HG03045 (cell line): ENCODE data around the gene KEL.

ENCODE experiments used
- ATAC-seq: cut with Tn5 transposase; IDR thresholded peaks from one replicate; pipeline ENCODE4 v1.9.1; 2021; ENCODE audit warnings: mild to moderate bottlenecking, moderate library complexity; ENCODE audit not compliant: unreplicated experiment

KEL gene

DNA sequence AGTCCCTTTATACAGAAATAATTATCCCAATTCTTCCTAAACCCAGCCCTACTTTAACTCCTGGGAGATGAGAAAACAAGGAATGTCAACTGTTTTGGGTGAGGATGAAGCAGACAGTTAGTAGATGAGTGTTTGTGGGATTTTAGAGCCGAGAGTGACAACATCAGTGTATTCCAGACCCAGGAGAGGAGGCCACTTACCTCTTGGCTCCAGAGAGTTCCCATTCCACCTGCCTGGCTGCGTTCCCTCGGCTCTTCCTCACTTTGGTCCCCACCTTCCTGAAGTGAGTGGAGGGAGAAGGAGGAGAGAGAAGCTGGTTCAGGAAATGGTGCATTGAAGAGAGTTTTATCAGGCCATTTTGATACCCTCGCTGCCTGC lies 579 bp downstream of the KEL start:
- ATAC-seq = no peak

DNA sequence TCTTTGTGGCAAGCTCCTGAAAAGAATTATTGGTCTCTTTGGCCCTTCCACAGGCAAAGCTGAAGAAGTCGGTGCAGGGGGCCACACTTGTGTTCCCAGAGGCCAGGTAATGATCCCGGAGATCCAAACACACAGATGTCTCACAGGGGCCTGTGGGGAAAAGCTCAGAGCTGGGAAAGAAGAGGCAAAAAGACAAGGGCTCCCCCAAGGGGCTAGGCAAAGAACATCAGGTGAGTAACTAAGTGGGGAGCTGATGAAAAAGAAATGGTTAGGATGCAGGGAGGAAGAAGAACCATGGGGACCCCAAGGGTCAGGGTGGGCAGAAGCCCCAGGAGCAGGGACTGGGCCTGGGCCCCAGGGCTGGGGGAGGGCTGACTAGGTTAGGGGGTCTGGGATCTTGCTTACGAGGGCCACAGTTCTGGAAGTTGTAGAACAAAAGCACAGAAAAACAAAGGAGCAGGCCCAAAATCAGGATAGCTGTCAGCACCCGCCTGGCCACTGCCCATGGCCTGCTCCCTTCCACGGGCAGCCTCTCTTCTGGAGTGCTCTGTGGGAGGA lies 1.1 kb downstream of the KEL start:
- no peak for ATAC-seq

DNA sequence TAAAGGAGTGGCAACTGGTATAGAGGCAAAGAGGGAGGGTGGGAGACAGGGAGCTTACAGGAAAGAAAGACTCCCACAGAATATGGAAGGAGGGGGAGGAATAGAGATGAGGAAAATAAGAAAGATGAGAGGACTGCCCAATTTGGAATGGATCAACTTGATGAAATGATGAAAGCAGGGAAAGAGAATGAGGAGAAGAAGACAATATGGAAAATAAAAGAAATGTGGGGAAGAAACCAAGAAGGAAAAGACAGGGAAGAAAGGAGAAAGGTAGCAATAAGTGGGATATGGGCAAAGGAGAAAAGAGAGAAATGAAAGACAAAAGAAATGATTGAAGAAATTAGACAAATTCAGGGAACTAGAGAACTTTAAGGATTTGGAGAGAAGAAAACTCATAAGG lies 3.0 kb downstream of the KEL start:
- no peak for ATAC-seq

DNA sequence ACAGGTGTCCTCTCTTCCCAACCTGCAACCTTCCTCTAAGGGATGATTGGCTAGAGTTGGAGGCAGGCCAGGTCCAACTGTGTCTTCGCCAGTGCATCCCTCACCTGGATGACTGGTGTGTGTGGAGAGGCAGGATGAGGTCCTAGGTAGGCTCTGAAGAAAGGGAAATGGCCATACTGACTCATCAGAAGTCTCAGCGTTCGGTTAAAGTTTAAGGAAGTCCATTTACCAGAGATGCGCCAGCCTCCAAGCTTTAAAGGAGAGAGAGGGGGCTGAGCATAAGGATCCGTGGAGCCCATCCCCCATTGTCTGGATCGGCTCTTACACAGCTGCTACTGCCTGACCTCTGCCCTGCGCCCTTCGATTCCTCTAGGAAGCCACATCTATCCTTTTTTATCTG lies 4.4 kb downstream of the KEL start:
- no peak for ATAC-seq

DNA sequence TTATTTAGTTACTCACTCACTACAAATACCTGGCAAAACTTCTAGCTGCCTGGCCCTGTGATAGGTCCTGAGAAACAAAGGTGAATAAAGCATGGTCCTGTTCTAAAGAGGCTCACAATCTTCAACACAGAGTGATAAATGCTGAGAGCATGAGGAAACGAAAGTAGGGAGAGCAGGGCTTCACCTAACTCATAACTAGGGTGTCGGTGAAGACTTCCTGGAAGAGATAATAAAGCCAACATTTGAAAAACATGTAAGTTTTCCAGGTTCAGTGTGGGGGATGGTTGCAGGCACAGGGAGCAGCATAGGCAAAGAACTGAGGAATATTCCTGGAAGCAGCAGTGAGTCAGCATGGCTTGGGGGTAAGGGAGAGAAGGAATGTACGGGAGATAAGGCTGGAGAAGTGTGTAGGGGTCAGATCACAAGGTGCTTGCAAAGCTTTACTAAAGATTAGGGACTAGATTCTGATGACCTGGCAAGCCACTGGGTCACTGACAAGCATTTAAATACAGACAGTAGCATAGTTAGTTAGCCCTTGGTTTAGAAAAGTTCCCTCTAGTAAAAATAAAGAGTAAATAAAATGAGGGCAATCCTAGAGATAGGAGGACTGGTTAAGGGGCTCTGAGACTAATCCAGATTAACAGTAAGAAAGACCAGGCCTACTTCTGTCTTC lies 5.1 kb downstream of the KEL start:
- no peak for ATAC-seq

DNA sequence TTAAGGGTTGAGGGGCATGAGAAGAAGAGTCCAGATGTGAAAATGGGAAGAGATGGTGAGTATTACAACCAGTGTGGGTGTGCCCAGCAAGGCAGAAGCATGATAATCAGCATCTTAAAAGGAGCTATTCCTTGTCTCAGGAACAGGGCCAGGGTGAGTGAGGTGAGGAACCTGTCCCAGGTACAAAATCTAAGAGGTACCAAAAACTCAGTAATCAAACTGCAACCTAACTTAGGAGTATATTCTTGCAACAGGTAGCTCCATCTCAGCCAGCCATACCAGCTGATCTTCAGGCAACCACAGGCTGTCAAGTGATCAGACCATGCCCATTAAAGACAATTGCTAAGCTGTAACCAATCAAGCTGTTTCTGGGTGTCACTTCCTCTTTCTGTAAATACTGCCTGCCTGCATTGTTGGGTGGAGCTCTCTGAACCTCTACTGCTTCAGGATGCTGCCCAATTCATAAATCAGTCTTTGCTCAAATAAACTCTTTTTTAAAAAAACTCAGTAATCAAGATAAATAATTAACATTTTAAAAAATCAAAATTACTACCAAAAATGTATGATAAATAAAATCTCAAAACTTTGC lies 7.4 kb downstream of the KEL start:
- no peak for ATAC-seq

DNA sequence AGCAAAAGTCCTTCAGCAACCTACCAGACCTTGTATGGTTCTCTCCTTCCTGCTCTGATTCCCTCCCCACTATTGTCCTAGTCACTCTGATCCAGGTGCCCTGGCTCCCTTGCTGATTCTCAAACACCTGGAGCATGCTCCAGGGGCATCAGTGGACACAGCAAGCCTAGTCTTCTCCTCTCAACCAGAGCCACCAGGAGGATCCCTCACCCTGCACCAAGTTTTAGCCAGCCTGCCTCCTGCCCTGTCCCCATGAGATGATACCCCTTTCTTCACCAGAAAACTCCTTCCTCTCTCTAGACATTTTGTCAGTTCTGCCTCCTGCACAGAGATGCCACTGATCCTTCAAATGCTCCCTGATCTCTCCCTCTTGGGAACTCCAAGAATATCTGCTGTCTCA lies 11.9 kb downstream of the KEL start:
- ATAC-seq = no peak

DNA sequence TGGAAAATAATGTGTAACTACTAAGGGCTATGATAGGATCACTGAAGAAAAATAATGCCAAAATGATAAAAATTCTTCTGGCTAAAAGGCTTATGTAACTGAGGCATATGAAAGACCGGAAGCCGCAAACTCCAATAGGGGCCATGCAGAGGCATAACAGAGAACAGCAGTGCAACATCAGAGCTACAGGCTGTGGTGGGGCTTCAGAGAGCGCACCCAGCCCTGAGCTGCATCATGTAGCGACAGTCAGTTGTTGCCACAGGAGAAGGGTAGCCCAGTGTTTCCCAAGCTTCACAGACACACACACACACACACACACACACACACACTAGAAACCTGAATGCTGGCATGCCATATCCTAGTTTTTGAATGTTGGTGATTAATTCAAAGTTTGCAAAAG lies 13.6 kb downstream of the KEL start:
- ATAC-seq = no peak

DNA sequence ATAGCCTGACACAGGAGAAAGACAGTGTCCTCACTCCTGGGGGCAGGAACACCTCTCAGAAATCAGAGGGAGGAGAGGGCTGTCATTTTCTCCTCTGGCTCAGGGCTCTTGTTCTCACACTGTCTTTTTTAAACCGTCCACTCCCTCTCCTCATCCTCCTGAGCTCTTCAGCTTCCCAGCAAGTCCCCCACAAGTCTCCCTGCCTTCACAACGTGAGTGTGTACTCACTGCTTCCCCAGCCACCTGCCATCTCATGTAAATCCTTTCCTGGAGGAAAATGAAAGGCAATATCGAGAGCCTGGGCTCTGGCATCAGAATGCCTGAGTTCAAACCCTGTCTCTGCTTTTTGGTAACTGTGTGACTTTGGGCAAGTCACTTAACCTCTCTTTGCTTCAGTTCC lies 17.2 kb downstream of the KEL start:
- no peak for ATAC-seq

DNA sequence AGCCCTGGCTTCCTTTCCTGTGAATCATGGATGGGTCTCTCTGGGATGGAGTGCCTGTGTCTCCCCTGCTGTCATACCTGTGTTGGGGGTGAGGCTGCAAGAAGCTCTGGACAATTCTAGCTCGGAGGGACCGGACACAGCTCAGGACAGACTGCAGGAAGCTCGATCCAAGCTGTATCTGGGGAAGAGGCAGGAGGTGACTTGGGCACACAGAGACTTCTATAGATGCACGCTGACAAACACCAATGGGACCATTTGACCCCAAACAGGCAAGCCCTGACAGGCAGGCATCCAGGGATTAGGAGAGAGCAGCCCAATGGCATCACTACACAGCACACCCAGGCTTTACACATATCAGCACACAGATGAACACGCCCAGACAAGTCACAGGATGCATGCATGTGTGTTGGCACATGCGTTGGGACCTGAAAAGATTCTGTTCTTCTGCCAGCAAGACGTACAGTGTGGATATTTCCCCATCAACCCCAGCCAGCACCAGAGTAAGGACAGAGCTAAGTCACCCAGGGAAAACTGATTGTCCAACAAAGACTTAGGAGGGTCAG lies 18.4 kb downstream of the KEL start:
- ATAC-seq = no peak

DNA sequence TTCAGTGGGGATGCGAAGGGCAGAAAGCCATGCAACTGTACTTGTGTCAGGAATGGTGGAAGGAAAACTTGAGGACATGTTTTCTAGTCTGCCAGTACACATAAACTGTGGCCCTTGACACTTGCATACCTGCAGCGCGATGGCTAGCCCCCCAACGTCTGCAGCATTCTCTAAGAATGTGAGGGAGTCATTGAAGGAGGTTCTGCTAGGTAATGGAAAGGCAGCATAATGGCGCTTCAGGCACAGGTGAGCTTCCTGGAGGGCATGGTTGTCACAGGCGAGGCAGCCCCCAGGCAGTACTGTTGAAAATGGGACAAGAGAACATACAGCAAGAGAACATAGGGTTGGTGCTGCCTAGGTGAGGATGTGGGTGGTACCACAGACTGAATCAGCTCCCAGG lies 19.4 kb downstream of the KEL start:
- ATAC-seq = no peak

DNA sequence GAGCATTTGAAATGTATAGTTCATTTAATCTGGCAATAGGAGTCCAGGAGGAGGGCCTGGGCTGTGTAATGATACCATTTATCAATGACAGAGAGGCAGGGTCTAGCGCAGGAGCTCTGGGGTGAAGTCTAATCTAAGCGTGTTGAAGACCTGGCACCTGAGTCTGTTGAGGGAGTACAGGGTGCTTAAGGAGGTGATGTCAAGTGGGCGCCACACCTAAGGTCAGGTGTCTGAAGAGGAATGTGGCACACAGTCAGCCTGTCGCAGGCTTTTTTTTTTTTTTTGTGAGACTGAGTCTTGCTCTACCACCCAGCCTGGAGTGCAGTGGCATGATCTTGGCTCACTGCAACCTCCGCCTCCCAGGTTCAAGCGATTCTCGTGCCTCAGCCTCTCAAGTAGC lies 20.6 kb downstream of the KEL start:
- ATAC-seq = no peak

DNA sequence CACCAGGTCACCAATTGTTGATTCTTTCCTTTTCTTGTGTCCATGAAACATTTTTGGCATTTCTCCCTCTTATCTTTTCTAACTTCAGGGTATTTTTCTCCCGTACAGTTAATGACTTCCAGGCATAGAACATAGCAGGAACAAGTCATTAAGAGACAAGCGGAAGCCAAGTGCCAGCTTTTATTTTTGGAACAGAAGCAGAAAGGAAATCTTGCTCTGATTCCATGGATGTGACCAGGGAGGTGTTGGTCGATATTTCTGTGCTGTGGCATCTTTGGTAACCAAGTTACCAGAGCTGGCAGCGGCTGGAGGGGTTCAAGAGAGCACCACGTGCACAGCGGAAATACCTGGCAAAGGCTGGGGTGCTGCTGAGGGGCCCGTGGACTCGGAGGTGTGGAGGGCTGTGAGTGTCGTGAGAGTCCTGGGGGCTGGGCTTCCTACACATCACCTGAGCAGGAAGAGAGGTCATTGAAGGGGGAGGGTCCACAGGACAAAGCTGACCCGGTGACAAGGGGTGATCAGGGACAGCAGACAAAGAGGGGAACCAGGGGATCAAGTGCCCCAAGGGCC lies 21.1 kb downstream of the KEL start:
- ATAC-seq = no peak

DNA sequence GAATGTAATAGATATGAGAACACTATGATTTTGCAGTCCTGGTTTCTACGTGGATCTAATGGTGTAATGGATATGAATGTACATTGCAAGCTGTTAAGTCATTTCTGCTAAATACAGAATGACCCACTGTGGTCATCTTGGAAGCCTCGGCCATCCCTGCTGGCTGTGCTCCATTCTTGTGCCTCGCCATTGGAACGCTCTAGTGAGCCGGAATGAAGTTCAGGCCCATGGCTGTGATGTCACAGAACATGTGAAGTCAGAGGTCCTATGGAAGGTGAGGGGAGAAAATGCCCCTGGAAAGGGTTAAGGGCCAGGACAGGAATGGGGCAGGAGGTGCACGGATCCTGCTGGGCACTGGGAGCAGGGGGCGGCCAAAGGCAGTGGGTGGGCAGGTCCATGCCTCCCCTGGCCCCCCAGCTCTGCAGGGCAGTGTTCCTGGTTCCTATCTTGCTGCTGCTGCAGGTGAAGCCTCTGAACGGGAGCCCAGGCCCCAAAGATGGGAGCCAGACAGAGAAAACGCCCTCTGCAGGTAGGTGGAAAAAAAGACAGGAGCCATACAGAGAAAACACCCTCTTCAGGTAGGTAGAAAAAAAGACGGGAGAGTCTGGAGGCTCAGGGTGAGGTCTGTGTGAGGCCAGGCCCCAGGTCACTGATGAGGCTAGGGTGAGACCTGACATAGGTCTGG lies 22.8 kb downstream of the KEL start, which contains the start of gene LLCFC1:
TSS of gene LLCFC1 (plus strand) at position 259 of the 685 bp plus-strand sequence. CDS start at position 397, 138 bp downstream.
- no peak for ATAC-seq

DNA sequence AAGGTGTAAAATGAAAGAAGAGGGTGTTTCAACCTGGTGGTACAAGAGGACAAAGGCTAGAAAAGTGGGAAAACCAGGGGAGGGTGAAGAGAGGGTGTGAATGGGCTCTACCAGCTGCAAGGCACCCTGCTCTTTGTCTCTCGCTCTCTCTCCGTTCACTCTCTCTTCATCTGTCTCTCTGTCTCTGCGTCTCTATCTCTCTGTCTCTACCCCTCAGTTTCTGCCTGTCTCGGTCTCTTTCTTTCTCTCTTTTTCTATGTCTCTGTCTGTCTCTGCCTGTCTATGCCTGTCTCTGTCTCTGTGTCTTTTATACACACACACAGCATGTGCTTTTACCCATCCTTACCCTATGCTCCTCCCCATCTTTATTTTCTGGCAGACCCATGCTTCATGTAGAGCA lies 23.6 kb downstream of the KEL start:
- ATAC-seq = no peak

DNA sequence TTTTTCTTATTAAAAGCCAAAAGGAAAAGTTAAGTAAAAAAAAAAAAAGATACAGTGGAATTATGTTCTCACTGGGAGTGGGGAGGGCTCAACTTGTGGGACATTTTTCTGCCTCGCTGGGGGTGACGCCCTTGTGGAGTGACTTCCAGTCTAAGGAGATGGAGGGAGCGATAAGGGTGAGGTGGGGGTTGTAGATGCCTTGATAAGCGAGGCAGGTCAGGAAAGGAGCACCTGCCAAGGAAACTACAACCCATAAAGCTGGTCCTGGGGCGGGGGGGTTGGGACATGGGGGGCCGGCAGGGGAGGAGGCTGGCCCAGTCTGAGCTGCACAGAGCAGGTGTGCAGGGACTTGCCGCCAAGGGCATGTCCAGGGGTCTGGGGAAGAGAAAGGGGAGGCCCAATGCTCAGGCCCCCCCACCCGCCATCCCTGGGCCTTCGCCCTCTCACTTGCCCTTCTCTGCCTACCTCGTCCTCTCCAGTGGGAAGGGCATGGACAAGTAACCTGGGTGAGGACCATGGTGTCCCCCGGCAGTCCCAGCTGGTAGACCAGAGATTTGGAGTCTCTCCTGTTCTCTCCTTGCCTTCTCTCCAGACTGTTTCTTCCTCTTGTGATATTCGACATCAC lies 26.1 kb downstream of the KEL start:
- ATAC-seq = no peak

DNA sequence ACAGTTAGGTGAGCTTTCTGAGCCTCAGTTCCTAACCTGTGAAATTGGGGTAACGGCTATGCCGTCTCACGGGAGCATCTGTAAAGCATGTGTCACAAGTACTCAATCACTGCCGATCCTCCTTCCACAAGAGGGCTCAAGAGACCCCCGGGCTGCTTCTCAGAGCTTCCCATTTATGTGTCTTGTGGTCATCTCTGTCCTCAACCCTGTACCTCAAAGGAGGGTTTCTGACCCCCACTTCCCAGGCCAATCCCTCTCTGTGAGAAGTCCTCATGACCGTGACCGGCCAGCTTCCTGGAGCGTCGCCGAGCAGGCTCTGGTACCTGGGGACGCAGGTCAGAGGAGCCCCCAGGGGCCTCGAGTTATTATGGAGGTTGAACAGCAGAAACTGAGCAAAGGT lies 28.1 kb downstream of the KEL start:
- no peak for ATAC-seq

DNA sequence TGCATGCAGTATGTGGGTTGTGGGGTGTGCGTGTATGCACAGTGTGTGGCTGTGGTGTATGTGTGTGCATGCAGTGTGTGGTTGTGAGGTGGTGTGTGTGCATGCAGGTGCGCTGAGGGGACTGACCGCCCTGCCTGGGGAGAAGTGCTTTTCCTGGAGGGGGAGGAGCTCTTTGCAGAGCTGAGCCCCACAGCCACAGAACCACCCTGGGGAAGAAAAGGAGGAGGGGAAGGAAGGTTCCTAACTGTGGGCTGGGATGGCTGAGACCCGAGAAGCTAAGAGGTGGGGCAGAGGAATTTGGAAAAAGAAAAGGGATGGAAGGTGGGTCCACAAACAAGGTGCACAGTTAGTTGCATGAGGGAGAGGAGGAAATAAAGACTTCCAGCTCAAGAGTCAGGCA lies 28.5 kb downstream of the KEL start, which contains the start of gene TRPV5:
TSS of gene TRPV5 (minus strand) at position 123 of the 400 bp plus-strand sequence. CDS start 287 bp downstream, outside the sequence.
- no peak for ATAC-seq

DNA sequence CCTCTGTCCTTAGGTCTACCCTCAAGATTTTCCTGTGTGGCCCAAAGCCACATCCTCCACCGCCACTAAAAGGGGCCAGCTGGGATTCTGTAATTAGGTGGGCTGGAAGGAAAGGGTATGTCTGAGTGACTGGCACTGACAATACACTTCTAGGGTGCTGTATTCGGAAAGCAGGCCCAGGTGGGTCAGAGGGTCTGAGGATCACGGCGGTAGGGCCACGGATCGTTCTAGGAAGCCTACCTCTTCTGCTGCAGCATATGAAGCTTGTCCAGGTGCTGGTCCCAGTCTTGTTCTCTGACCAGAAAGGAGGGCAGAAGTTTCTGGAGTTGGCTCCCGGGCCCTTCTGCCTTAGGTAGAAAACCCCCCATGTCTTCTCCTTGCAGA lies 29.1 kb downstream of the KEL start:
- no peak for ATAC-seq

DNA sequence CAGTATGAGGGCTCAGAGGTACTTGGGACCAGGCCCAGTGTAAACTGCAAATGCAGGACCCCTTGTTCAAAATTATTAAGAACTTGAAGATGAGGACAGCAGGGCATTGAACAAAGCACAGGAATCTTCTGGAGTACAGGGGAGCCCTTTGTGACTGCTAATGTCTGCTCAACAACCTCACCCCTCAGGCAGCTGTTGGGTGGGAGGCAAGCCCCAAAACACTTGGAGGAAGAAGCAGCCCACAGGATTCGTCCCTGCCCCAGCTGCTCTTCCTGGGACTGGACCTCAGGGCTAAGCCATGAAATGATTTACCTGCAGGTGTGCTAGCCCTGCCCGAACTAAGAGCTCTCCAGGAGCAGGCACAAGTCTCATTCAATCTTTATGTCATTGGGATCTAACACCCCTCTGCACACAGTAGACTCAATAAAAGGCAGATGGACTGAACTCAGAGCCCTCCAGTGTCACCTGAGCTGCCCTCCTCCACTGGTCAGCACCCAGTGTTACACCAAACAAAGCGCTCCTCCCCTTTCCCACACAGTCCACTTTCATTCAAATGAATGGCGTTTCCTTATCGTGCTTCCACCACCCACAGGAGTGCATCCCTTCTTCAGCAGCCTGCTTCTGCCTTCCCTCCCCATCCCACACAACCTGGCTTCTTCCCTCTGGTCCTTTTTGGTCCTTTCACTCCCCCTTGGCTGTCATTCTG lies 29.6 kb downstream of the KEL start:
- no peak for ATAC-seq
